Stromal cell of bone marrow (primary cell): ENCODE results near the gene GABRA4.

Experiments
- DNase-seq: peaks from one replicate; pipeline ENCODE4 v3.0.0-alpha.2; 2012; ENCODE audit warnings: low read depth

The GABRA4 gene

GRCh38 chr4:46927201-46927600 lies 66.2 kb downstream of the GABRA4 start:
- DNase-seq, result no peak

- DNase-seq, result no peak
Measured at GRCh38 chr4:46924789-46925529, 68.4 kb downstream of the GABRA4 start.

GRCh38 chr4:46922205-46922604 lies 71.2 kb downstream of the GABRA4 start:
- no peak for DNase-seq

GRCh38 chr4:46909078-46909477 lies 84.3 kb downstream of the GABRA4 start, which contains the start of gene COX7B2:
COX7B2 (minus strand) TSS chr4:46909245; CDS start chr4:46735192, 174,053 bp downstream.
- DNase-seq, result no peak

GRCh38 chr4:46908148-46908547 lies 85.2 kb downstream of the GABRA4 start:
- no peak for DNase-seq

- no peak for DNase-seq
Measured at GRCh38 chr4:46900082-46900481, 93.3 kb downstream of the GABRA4 start.

- DNase-seq, result no peak
Measured at GRCh38 chr4:46894826-46895225, 98.6 kb downstream of the GABRA4 start.

- DNase-seq, result no peak
Measured at GRCh38 chr4:46890056-46890455, 103.3 kb downstream of the GABRA4 start.

GRCh38 chr4:46889410-46889809 lies 104.0 kb downstream of the GABRA4 start:
- DNase-seq, result no peak

GRCh38 chr4:46886711-46887110 lies 106.7 kb downstream of the GABRA4 start:
- peak; percentile 1 for DNase-seq

- DNase-seq, result no peak
Measured at GRCh38 chr4:46878641-46879040, 114.7 kb downstream of the GABRA4 start.

GRCh38 chr4:46874811-46875210 lies 118.6 kb downstream of the GABRA4 start:
- no peak for DNase-seq

GRCh38 chr4:46870411-46870810 lies 123.0 kb downstream of the GABRA4 start:
- no peak for DNase-seq
